ENCODE data around the gene CRY1.
A peak's percentile ranks its signal among the peaks of the same experiment; 100 is the strongest.

GRCh38 chr12:106978035-106978800 is 115.1 kb downstream of the CRY1 start:
- TF ChIP-seq CTCF (IDR thresholded peaks at IDR 0.05) = no peak
- TF ChIP-seq ZBTB33 (IDR thresholded peaks at IDR 0.05; ENCODE audit: borderline replicate concordance, low read depth) = no peak
- TF ChIP-seq EP300 (IDR thresholded peaks at IDR 0.05; ENCODE audit: borderline replicate concordance in 1 of 2, low read depth in 1 of 2, low read length in 1 of 2) = 0 out of 4 replicates have a peak, but pooled peaks of 1 of the 2 experiments have one; percentile 13
- no peak for TF ChIP-seq RXRA (IDR thresholded peaks at IDR 0.05; ENCODE audit: borderline replicate concordance, low read depth)
- TF ChIP-seq REST (IDR thresholded peaks at IDR 0.05; ENCODE audit: low read depth, low read length) = no peak
- peak; percentile 22; the same call in 1 of the 2 replicates for TF ChIP-seq MXI1 (IDR thresholded peaks at IDR 0.05; ENCODE audit: low read depth, low read length)
- TF ChIP-seq FOXJ3 (CRISPR knock-in tag; IDR thresholded peaks at IDR 0.05) = no peak
